ENCODE data around the gene WRNIP1. TPM values are rescaled to one million over a fixed set of nuclear protein-coding genes. Genes with fewer than 3 reads are reported as not detected.

WRNIP1 gene
- polyA plus RNA-seq, 1 experiment: 26.5 TPM

- no peak for TF ChIP-seq CTCF (IDR thresholded peaks at IDR 0.05; ENCODE audit: insufficient read depth, low read depth, low read length)
- DNase-seq (ENCODE audit: low read depth): no peak
- Histone ChIP-seq H3K4me3 (ENCODE audit: low read depth, low read length) (no peak overlapping the region), H3K27me3 (ENCODE audit: control insufficient read depth, insufficient read depth, low read length) (no peaks in the 10 kb centered on the region), H3K36me3 (ENCODE audit: control insufficient read depth, insufficient read depth, low read length) (no peaks in the 10 kb centered on the region)
- ChIA-PET POLR2A (no interaction called here), CTCF (interaction anchor here (1.3 to 10.8 kb wide), 2 partner anchors 16 to 1137 kb away, joined by 3 to 124 read pairs; partner anchors contain the start of gene MYLK4)
Measured at GRCh38 chr6:2733736-2734480, 31.3 kb upstream of the WRNIP1 start.

- TF ChIP-seq CTCF (IDR thresholded peaks at IDR 0.05; ENCODE audit: insufficient read depth, low read depth, low read length): no peak
- CTCF ChIA-PET: interaction anchor here (1.1 to 10.8 kb wide), 3 partner anchors 9 to 1138 kb away, joined by 3 to 124 read pairs (median 8); partner anchors contain the start of gene MYLK4
- POLR2A ChIA-PET: no interaction called here
- H3K27me3 ChIP-seq (ENCODE audit: control insufficient read depth, insufficient read depth, low read length): no peaks in the 10 kb centered on the region
- DNase-seq (ENCODE audit: low read depth): no peak
- H3K4me3 ChIP-seq (ENCODE audit: low read depth, low read length): no peak overlapping the region
- H3K36me3 ChIP-seq (ENCODE audit: control insufficient read depth, insufficient read depth, low read length): no peaks in the 10 kb centered on the region
Measured at GRCh38 chr6:2734488-2735166, 30.6 kb upstream of the WRNIP1 start.

GRCh38 chr6:2737885-2738284 is 27.3 kb upstream of the WRNIP1 start:
- Histone ChIP-seq H3K36me3 (ENCODE audit: control insufficient read depth, insufficient read depth, low read length) (no peaks in the 10 kb centered on the region), H3K4me3 (ENCODE audit: low read depth, low read length) (no peak overlapping the region), H3K27me3 (ENCODE audit: control insufficient read depth, insufficient read depth, low read length) (no peaks in the 10 kb centered on the region)
- no peak for TF ChIP-seq CTCF (IDR thresholded peaks at IDR 0.05; ENCODE audit: insufficient read depth, low read depth, low read length)
- DNase-seq (ENCODE audit: low read depth): no peak
- ChIA-PET POLR2A (interaction anchor here (0.6 kb wide), 1 partner anchor 52 kb away, joined by 3 read pairs; no protein-coding TSS in a partner anchor), CTCF (interaction anchor here (0.7 to 10.8 kb wide), 17 partner anchors 8 to 1142 kb away, joined by 3 to 124 read pairs (median 4); partner anchors contain the start of genes MYLK4 and SERPINB1)

GRCh38 chr6:2738373-2738979 is 26.7 kb upstream of the WRNIP1 start:
- TF ChIP-seq CTCF (IDR thresholded peaks at IDR 0.05; ENCODE audit: insufficient read depth, low read depth, low read length): peak; percentile 75
- no peak overlapping the region for H3K4me3 ChIP-seq (ENCODE audit: low read depth, low read length)
- no peak for DNase-seq (ENCODE audit: low read depth)
- H3K36me3 ChIP-seq (ENCODE audit: control insufficient read depth, insufficient read depth, low read length): no peaks in the 10 kb centered on the region
- ChIA-PET POLR2A (no interaction called here), CTCF (interaction anchor here (0.7 to 10.8 kb wide), 17 partner anchors 9 to 1143 kb away, joined by 3 to 124 read pairs (median 4); partner anchors contain the start of genes MYLK4 and SERPINB1)
- no peaks in the 10 kb centered on the region for H3K27me3 ChIP-seq (ENCODE audit: control insufficient read depth, insufficient read depth, low read length)

- Histone ChIP-seq H3K4me3 (ENCODE audit: low read depth, low read length) (no peak overlapping the region), H3K27me3 (ENCODE audit: control insufficient read depth, insufficient read depth, low read length) (no peaks in the 10 kb centered on the region), H3K36me3 (ENCODE audit: control insufficient read depth, insufficient read depth, low read length) (no peaks in the 10 kb centered on the region)
- TF ChIP-seq CTCF (IDR thresholded peaks at IDR 0.05; ENCODE audit: insufficient read depth, low read depth, low read length): no peak
- ChIA-PET POLR2A (no interaction called here), CTCF (interaction anchor here (1.4 to 10.8 kb wide), 5 partner anchors 10 to 251 kb away, joined by 4 to 124 read pairs (median 9); partner anchors contain the start of gene MYLK4)
- no peak for DNase-seq (ENCODE audit: low read depth)
Measured at GRCh38 chr6:2739335-2739734, 25.9 kb upstream of the WRNIP1 start.
